Renal pelvis (tissue), 4 donors: ENCODE data around the gene CEP120. TPM values are rescaled to one million over a fixed set of nuclear protein-coding genes. Genes with fewer than 3 reads are reported as not detected.
"Not testable (repeated sequence)": the region's sequence is repeated elsewhere in the genome, so short reads cannot be mapped to it uniquely, and the experiment has no call there.

Experiments
- DNase-seq: peaks from one replicate; pipeline ENCODE4 v3.0.0-alpha.2; 2013
- polyA plus RNA-seq, 3 donors: library from polyadenylated mRNA; unstranded; fragments of 120-200 nt; gene quantifications; one replicate each; pipeline ENCODE4 v1.2.1, GENCODE V29; 2013; ENCODE audit not compliant: insufficient read length in 3 of 3

Gene CEP120
- polyA plus RNA-seq, 3 donors, result 18.3 to 21.0 (median 19.7) TPM

DNA sequence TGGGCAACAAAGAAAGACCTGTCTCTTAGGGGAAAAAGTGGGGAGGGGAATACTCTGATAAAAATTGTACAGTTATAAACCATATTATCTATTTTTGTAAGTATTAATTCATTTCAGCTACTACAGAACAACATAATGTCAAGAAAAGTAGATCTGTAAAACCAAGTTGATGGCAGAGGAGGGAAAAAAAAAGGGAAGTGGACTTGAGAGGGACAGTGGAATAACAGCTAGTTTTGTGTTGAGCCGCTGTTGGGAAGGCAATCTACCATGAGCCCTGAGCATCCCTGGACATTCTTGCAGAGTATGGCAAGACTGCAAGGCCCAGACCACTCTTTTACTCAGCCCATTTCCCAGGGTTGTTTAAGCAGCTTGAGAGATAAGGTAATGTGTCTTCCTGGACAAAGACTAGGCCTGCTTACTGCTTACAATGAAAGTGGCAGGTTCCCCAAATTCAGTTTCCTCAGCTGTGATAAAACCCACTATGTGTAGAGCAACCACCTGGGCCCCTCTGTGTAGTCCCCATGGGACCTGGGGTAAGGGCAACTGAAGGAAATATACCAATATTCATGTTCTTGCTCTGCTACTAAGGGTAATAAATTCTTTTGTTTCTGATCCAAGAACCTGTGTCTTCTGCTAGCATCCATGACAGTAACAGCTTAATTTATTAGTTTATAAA, 25.0 kb downstream of the CEP120 start:
- DNase-seq, result no peak

DNA sequence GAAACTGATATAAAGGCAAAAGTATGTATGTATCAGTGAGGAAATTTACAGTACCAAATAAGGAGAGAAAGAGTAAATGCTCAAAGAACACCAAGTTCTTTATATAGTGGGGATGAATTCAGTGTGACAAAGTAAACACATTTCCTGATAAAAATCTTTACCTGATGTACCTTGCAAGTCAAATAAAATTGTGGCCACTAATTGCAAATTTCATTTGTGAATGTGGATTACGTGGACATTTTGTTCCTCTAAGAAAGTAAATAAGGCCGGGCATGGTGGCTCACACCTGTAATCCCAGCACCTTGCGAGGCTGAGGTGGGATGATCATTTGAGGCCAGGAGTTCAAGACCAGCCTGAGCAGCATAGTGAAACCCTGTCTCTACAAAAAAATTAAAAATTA, 25.7 kb downstream of the CEP120 start:
- no peak for DNase-seq

DNA sequence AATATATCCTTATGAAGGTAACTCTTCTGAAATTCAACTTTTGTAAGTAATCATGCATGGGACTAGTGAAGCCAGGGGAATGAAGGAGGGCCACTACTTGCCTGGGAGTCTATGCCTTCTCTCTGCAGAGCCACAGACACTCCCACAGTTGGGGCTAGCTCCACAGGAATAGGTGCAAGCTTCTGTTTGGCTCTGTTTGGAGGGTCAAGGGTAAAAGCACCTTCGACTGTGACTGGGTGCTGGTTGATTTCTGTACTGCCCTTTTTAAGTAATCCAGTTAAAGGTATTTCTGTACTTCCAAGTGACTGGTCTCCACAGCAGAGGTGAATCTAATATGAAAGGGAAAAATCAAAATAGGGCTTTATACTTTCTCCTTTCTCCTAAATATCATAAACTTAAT, 32.2 kb downstream of the CEP120 start:
- no peak for DNase-seq

GRCh38 chr5:123389794-123390193, 33.4 kb downstream of the CEP120 start:
- DNase-seq, result no peak

- DNase-seq, result no peak
These were observed 35.9 kb downstream of the CEP120 start for GRCh38 chr5:123387313-123387712.

- no peak for DNase-seq
These were observed 41.0 kb downstream of the CEP120 start for GRCh38 chr5:123382252-123382651.

- no peak for DNase-seq
These were observed 51.5 kb downstream of the CEP120 start for GRCh38 chr5:123371575-123372179.

- no peak for DNase-seq
These were observed 53.7 kb downstream of the CEP120 start for GRCh38 chr5:123369371-123369968.

DNA sequence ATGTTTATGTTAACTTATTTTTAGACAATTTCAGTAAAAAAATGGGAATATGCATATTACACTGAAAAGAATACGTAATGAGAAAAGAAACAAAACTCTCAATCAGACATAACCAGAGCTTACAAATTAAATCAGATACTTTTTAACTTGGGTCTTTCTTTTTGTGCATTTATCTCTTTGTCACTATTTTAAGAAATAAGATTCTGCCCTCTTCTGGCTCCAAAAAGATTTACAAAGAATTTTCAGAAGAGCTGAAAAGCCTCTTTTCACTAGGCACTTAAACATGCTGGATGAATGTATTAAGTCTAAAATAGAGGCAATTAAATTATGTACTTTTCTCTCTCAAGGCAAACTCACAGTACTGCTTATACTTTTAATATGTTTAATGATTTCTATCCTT, 55.5 kb downstream of the CEP120 start:
- DNase-seq, result no peak

DNA sequence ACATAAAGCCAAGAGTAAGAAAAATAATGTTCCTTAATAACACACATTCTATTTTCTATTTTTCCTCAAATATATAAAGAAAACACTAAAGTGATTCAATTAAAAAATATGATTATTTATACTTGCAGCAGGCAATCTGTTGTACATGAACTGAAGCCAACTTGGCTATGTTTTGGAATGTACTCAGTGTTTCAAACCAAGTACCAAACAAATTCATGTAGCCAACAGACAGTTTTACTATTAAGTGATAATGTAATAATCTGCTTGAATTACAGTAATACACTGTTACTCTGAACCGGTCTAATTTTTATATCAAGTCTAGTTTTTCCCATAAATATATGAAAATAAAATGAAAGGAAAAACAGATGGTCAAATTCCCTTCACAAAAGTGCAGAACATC, 58.0 kb downstream of the CEP120 start:
- DNase-seq, result no peak

DNA sequence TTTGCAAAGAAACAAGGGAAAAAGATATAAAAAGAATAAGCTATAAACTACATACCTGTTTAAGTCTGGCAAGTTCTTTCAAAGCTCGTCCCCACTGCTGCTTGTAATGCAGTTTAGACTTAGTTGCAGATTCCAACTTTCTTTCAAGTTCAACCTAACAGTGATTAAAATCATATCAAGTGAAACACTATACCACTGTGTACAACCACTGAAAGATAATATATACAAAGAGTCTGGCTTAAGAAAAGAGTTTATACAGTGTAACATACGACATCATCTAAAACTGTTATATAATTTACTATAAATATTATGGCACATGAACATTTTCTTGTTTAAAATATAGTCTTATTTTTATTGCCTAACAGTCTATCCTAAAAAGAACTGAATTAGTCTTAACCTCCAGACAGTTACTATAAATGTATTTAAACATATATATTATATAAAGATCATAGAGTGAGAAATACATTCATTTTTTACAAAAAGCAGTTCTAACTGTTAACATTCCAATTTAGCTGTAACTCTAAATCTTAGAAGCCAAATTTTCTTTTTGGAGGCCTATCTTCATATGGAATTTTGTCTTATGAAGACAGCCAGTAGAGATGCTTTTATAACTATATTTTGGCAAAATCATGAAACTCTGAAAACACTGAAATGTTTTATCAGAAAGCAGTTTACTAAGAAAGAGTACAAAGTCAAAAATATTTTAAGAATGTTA, 58.6 kb downstream of the CEP120 start:
- no peak for DNase-seq

DNA sequence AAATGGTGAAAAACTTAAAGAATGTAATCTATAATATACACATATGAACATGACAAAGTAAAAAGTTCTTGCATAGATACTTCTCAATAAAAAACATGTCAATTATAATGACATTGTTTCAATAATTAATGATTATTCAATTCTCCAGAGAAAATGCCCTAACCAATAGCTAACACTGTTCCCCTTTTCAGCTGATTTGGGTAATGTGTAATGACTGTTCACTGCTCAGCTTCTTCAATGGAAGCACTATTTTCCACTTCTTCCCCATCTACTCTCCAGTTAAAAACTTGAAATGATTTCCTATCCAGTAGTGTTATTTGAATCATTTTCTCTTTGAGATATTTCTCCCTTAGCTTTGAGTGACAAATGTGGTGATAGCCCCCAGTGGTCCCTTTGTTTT, 62.3 kb downstream of the CEP120 start:
- DNase-seq, result no peak

DNA sequence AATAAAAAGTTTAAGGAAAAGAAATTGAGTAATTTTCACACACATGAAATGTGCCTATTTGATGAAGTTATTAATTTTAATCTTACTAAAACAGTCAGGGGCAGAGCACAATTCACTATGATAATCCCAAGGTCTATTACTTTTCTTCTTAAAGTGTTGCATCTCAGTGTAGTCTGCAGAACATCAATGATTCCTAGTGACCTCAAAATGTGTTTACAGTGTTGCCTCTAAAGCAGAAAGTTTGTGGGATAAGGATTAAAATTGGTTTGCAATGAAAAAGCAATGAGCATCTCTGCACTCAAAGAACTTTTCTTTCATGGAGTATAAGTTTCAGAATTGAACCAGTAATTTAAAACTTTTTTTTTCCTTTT, 63.0 kb downstream of the CEP120 start:
- no peak for DNase-seq

DNA sequence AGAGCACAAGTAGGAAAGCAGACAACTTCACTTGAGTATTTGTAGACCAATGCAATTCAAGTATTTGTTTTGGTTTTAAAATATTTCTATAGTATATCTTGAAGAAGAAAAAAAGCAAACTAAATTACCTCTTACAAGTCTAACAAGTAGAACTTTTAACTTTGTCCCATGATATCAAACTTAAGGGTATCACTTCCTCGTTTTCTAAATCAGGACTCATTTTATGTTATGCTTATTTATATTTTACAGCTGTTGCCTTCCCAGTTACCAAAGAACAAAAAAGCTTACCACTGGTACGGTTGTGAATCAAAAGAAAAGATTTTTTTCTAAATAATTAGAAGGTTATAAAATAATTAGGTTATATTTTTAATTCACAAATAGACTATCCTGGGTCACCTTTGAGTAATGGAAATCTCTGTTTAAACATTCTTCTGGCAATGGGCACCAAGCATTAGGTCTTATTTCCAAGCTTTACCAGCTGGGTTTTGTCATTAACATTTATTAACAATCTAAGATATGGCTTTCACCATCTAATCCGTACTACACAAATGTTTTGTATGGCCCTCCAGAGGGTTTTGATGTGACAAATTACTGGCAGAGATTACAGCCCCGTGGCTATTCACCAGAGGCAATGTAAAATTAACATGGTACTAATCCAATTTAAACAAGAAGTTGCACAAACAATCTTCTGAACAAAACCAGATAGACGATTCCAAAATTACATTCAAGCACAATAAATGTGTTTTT, 63.6 kb downstream of the CEP120 start:
- DNase-seq, result no peak

DNA sequence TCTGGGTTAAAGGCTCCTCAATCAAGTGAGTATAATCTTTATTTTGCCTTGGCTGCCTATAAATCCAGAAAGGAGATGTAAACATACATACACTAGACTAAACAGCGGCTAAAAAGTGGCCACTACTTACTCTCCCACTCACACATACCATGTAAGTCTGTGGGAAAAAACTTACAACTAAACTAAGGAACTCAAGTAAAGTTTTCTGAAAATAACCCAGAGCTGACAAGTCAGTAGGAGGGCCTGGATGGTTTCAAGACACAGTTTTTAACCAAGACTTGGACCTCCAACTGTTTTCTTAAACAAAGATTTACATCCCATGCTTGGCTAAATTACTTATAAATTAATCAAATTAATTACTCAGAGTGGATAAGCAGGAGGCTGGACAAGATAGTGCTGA, 64.5 kb downstream of the CEP120 start:
- DNase-seq, result no peak

- no peak for DNase-seq
These were observed 64.9 kb downstream of the CEP120 start for GRCh38 chr5:123358304-123358703.

GRCh38 chr5:123351820-123352219, 71.4 kb downstream of the CEP120 start:
- DNase-seq, result no peak

GRCh38 chr5:123351240-123351639, 72.0 kb downstream of the CEP120 start:
- no peak for DNase-seq

DNA sequence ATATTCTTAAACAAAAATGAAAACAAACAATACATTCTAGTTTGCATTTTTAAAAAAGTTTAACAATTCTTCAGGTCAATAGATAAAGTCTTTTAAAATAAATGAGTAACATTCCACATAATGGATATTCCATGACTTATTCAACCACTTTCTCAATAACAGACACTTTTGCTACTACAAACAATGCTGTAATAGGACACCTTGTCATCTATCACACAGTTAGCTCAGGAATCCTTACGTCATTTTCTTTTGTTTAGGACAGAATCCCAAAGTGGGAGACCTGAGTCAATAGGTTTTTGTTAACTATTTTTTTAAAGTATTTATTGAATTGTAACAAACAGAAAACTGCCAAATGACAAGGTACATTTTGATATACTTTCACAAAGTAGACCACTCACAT, 72.5 kb downstream of the CEP120 start:
- DNase-seq, result no peak

GRCh38 chr5:123344816-123345426, 78.3 kb downstream of the CEP120 start:
- no peak for DNase-seq

DNA sequence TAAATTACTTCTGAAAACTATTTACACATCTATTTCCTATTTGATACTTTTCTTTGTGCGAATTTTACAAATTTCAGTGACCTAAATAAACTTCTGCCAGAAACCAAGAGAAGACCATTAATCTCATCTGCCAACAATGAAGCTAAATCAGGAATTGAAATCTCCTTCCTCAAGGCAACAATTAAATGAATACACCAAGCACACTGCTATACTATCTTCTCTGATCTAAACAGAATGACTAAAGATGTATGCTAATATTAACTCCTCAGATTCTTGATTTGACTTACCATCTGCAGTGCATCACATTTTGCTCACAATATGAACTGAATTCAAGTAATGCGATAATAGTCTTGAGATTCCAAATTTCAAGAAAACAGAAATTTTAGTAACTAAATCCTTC, 82.3 kb downstream of the CEP120 start:
- no peak for DNase-seq

DNA sequence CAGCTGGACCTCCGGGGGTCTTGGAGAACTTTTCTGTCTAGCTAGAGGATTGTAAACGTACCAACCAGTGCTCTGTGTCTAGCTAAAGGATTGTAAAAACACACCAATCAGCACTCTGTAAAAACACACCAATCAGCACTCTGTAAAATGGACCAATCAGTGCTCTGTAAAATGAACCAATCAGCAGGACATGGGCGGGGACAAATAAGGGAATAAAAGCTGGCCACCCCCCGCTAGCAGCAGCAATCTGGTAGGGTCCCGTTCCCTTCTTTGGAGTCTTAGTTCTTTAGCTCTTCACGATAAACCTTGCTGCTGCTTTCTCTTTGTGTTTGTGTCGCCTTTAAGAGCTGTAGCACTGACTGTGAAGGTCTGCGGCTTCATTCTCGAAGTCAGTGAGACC, 114.8 kb downstream of the CEP120 start:
- not testable (repeated sequence) for DNase-seq
